GM13976 (cell line): ENCODE data around the gene KLHL1.
A peak's percentile ranks its signal among the peaks of the same experiment; 100 is the strongest.

Experiments used
- DNase-seq: peaks from one replicate; pipeline ENCODE4 v3.0.0; 2012; ENCODE audit warnings: low spot score
- CTCF ChIP-seq: IDR thresholded peaks from 2 replicates; pipeline ENCODE4 v1.5.1; 2012; ENCODE audit warnings: borderline replicate concordance, mild to moderate bottlenecking; ENCODE audit not compliant: insufficient read depth; ENCODE audit errors: extremely low read depth, missing control alignments, control extremely low read depth
- in situ Hi-C: fragments of 300-500 bp; cut with MboI; formaldehyde crosslinking; loops from one replicate; pipeline ENCODE4 v1.12.0; 2022; ENCODE audit warnings: low sequenced_read_pairs, mixed read lengths, inconsistent platforms; ENCODE audit not compliant: unreplicated experiment

Gene KLHL1

GRCh38 chr13:69950160-69950559 lies 158.1 kb downstream of the KLHL1 start:
- TF ChIP-seq CTCF, result no peak
- in situ Hi-C loops, result no loop called here
- DNase-seq, result no peak

DNA sequence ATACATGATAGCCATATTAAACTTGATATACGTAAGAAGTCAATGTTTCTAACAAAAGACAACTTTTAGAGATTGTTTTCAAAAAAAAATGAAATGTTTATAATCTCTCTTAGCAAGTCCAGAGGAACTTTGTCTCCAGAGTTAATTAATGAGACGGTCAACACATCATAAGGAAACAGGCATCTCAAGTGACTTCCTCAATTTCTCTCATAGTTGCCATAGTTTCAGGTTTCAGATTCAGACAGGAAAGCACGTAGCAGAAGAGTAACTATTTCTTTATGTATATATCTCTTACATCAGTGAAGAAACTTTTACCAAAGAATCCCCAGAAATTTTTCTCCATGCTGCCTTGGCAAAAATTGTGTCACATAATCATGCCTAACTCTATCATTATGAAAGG lies 160.2 kb downstream of the KLHL1 start:
- no peak for TF ChIP-seq CTCF
- peak; percentile 18 for DNase-seq
- in situ Hi-C loops, result no loop called here

DNA sequence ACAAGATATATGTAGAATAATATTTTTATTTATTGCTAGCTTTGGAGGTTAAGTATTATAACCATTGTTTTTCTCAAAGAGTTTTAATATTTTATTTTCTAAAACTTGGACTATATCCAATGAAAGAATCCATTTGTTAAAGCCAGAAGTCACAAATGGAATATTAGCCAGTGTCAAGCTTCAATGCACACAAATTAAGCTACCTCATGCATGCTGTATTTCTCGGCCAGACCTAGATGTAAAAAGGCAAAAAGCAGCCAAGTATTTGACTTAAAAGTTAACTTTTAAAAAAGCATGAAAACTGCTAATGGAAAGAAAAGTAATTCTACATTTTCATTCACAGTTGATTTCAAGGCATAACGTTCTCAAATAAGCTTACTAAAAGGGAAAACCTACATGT lies 160.7 kb downstream of the KLHL1 start:
- in situ Hi-C loops, result no loop called here
- DNase-seq, result no peak
- TF ChIP-seq CTCF, result no peak

DNA sequence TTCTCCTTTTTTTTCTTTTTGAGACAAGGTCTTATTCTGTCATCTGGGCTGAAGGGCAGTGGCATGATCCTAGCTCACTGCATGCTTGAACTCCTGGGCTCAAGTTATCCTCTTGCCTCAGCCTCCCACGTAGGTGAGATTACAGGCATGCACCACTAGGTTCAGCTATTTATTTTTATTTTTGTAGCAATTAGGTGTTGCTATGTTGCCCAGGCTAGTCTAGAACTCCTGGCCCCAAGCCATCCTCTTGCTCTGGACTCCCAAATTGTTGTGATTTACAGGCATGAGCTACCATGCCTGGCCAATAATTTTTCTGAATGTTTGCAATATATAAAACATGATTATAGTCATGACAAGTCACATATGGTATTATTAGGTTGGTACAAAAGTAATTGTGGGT lies 161.7 kb downstream of the KLHL1 start:
- in situ Hi-C loops, result no loop called here
- DNase-seq, result no peak
- TF ChIP-seq CTCF, result no peak

DNA sequence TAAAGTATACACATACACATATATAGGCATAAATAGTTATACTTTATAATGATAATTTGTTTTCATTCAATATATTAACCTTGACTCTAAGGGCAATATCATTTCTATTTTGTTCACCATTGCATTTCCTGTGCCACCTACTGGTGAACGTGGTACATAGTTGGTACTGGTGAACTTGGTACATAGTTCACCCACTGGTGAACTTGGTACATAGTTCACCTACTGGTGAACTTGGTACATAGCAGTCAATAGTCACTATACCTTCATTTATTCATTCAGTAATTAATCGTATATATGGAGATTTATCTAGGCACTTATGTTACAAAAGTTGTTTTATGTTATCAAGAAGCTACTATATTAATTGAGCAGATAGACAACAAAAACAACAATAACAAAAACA lies 173.2 kb downstream of the KLHL1 start:
- no peak for DNase-seq
- no peak for TF ChIP-seq CTCF
- in situ Hi-C loops, result no loop called here

DNA sequence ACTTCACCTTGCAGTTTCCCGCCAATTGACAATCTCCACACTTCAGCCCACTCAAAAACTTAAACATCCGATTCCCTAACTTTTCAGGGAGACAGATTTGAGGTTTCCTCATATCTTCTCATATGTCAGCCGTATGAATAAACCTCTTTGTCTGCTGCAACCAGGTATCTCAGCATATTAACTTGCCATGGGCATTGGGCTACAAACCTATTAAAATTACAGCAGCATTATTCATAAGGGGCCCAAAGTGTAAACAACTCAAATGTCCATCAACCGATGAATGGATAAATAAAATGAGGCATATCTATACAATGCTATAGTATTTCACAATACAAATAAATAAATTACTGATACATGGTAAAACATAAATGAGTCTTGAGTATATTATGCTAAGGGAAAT lies 180.0 kb downstream of the KLHL1 start:
- TF ChIP-seq CTCF, result no peak
- DNase-seq, result no peak
- in situ Hi-C loops, result no loop called here

DNA sequence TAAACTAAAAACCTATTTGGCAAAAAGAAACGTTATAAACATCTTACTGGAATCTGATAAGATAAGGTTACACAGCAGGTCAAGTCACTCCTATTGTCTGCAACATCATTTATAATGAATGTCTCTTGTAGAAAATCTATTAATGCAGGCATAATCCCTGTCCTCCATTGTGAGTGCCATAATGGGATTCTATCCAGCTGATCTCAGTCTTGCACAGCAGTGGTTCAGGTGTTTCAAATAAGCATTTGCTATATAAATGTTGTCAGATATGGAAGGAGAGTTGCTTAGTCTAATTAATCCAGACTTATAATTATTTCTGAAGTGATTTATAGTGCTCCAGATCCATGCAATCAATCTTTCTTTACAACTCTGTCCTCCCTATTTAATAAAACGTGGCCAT lies 187.1 kb downstream of the KLHL1 start:
- TF ChIP-seq CTCF, result no peak

More for the DNA sequence above, 187.1 kb downstream of the KLHL1 start:
- no peak for DNase-seq
- in situ Hi-C loops, result no loop called here
